BJ (cell line): ENCODE results near the gene KIF26B. TPM values are rescaled to one million over a fixed set of nuclear protein-coding genes. Genes with fewer than 3 reads are reported as not detected.

ENCODE experiments used
- CTCF ChIA-PET: fragments of 350-600 bp; formaldehyde crosslinking; extraction: SDS; loops from one replicate; lab custom pipeline; 2021; ENCODE audit warnings: antibody characterized with exemption, inconsistent platforms; lab: Yijun Ruan, JAX
- POLR2A ChIA-PET: fragments of 300-600 bp; sonication (Branson Sonifier 250); formaldehyde crosslinking; extraction: SDS; loops from one replicate; lab custom pipeline; 2021; ENCODE audit warnings: antibody characterized with exemption; lab: Charles Lee
- DNase-seq: peaks from one replicate; pipeline ENCODE4 v3.0.0-alpha.2; 2011; ENCODE audit warnings: low read depth
- H3K27me3 ChIP-seq: 2 replicates; pipeline ENCODE4 v1.6.0; 2011; ENCODE audit warnings: low read length; ENCODE audit not compliant: control insufficient read depth, insufficient read depth
- H3K36me3 ChIP-seq: 2 replicates; pipeline ENCODE4 v1.5.1; 2011; ENCODE audit warnings: low read length; ENCODE audit not compliant: control insufficient read depth, insufficient read depth
- H3K4me3 ChIP-seq: 2 replicates; pipeline ENCODE4 v1.5.1; 2011; ENCODE audit warnings: low read depth, mild to moderate bottlenecking, control low read depth, low read length
- CTCF ChIP-seq: IDR thresholded peaks from 2 replicates; pipeline ENCODE4 v1.5.1; 2011; ENCODE audit warnings: low read depth, mild to moderate bottlenecking, control low read depth, inconsistent platforms, low read length, moderate library complexity; ENCODE audit not compliant: insufficient read depth
- polyA plus RNA-seq: library from polyadenylated mRNA; depleted of rRNA; stranded (reverse); fragments of >200 nt; gene quantifications from 2 replicates; pipeline ENCODE4 v1.2.3, GENCODE V29; 2011

KIF26B gene
- polyA plus RNA-seq, 1 experiment: 2.8 TPM

- CTCF ChIA-PET: interaction anchor here (0.5 to 1.1 kb wide), 2 partner anchors 13 to 154 kb away, joined by 3 to 4 read pairs; no protein-coding TSS in a partner anchor
- H3K4me3 ChIP-seq: no peak overlapping the region
Observed at GRCh38 chr1:245338485-245338877, 183.7 kb downstream of the KIF26B start.

GRCh38 chr1:245341743-245342142, 187.0 kb downstream of the KIF26B start:
- ChIA-PET POLR2A (no interaction called here), CTCF (no interaction called here)
- Histone ChIP-seq H3K4me3 (no peak overlapping the region), H3K27me3 (no peaks in the 10 kb centered on the region), H3K36me3 (no peaks in the 10 kb centered on the region; the same call in 1 of the 2 replicates)
- DNase-seq: no peak
- TF ChIP-seq CTCF: no peak

More at GRCh38 chr1:245338485-245338877, 183.7 kb downstream of the KIF26B start:
- POLR2A ChIA-PET: no interaction called here
- TF ChIP-seq CTCF: no peak
- DNase-seq: no peak
- Histone ChIP-seq H3K27me3 (no peaks in the 10 kb centered on the region), H3K36me3 (no peaks in the 10 kb centered on the region)

- Histone ChIP-seq H3K27me3 (no peaks in the 10 kb centered on the region), H3K36me3 (no peaks in the 10 kb centered on the region; the same call in 1 of the 2 replicates), H3K4me3 (no peak overlapping the region)
- CTCF ChIA-PET: no interaction called here
- DNase-seq: no peak
- POLR2A ChIA-PET: no interaction called here
- no peak for TF ChIP-seq CTCF
Observed at GRCh38 chr1:245345191-245345884, 190.6 kb downstream of the KIF26B start.

GRCh38 chr1:245348626-245349025, 193.8 kb downstream of the KIF26B start:
- CTCF ChIA-PET: no interaction called here
- DNase-seq: no peak
- no peaks in the 10 kb centered on the region; the same call in 1 of the 2 replicates for H3K36me3 ChIP-seq
- no peak for TF ChIP-seq CTCF
- POLR2A ChIA-PET: no interaction called here
- no peak overlapping the region for H3K4me3 ChIP-seq
- H3K27me3 ChIP-seq: no peaks in the 10 kb centered on the region

GRCh38 chr1:245353411-245353810, 198.6 kb downstream of the KIF26B start:
- POLR2A ChIA-PET: interaction anchor here (0.6 kb wide), 1 partner anchor 192 kb away, joined by 4 read pairs; no protein-coding TSS in a partner anchor

More at GRCh38 chr1:245353411-245353810, 198.6 kb downstream of the KIF26B start:
- Histone ChIP-seq H3K27me3 (no peaks in the 10 kb centered on the region), H3K36me3 (no peaks in the 10 kb centered on the region; the same call in 1 of the 2 replicates), H3K4me3 (no peak overlapping the region)
- no peak for TF ChIP-seq CTCF
- no peak for DNase-seq
- CTCF ChIA-PET: no interaction called here
